Thoracic aorta (tissue), 2 donors: ENCODE measurements around the gene TSPAN5. TPM values are rescaled to one million over a fixed set of nuclear protein-coding genes. Genes with fewer than 3 reads are reported as not detected.

Experiments used
- ATAC-seq: fragments of 150-250 bp; one replicate; pipeline ENCODE4 v1.8.0; 2017; ENCODE audit warnings: low read depth; ENCODE audit not compliant: insufficient number of reproducible peaks, low FRiP score
- DNase-seq: peaks from one replicate; pipeline ENCODE4 v3.0.0-alpha.2; 2020; ENCODE audit warnings: low spot score
- H3K27ac ChIP-seq, 2 donors: fragments of 200-600 bp; sonication (generic); 1 replicate in 1 of 2; 2 replicates in 1 of 2; pipeline ENCODE4 v1.5.1; 2016; ENCODE audit warnings: mild to moderate bottlenecking in 2 of 2, moderate library complexity in 2 of 2
- H3K27me3 ChIP-seq: fragments of 200-600 bp; sonication (generic); replicated peaks from 2 replicates; pipeline ENCODE4 v1.6.0; 2016; ENCODE audit warnings: mild to moderate bottlenecking; ENCODE audit not compliant: insufficient read depth
- H3K36me3 ChIP-seq: fragments of 200-600 bp; sonication (generic); one replicate; pipeline ENCODE4 v1.5.1; 2016
- H3K4me1 ChIP-seq, 2 donors: fragments of 200-600 bp; sonication (generic); 1 replicate in 1 of 2; 2 replicates in 1 of 2; pipeline versions ENCODE4 v1.5.1 to v1.6.0; 2016; ENCODE audit warnings: low read depth in 2 of 2, mild to moderate bottlenecking in 1 of 2; ENCODE audit not compliant: control insufficient read depth in 1 of 2
- H3K4me3 ChIP-seq: fragments of 200-600 bp; sonication (generic); 2 replicates; pipeline ENCODE4 v1.5.1; 2016; ENCODE audit warnings: mild to moderate bottlenecking
- H3K9me3 ChIP-seq: fragments of 200-600 bp; sonication (generic); 2 replicates; pipeline ENCODE4 v1.5.1; 2016
- CTCF ChIP-seq: fragments of 200-600 bp; sonication (generic); IDR thresholded peaks from one replicate; pipeline ENCODE4 v1.5.1; 2019; ENCODE audit warnings: antibody characterized with exemption
- total RNA-seq, 2 donors: library from RNA; depleted of rRNA; stranded (reverse); fragments of >200 nt; gene quantifications; one replicate each; pipeline versions ENCODE4 v1.1.0 to v1.2.3, GENCODE V29; 2016

The TSPAN5 gene
- total RNA-seq, 2 donors from 2014 or later: 7.7 to 11.4 TPM

- Histone ChIP-seq H3K27ac (no peak overlapping the region), H3K27me3 (no peaks in the 10 kb centered on the region), H3K4me1 (peaks cover 14 to 32% of the 10 kb centered on the region in 2 donors), H3K9me3 (no peaks in the 10 kb centered on the region), H3K36me3 (no peaks in the 10 kb centered on the region), H3K4me3 (peak overlapping the region; percentile 37)
- ATAC-seq: no peak
- TF ChIP-seq CTCF: no peak
- DNase-seq: no peak
Observed at GRCh38 chr4:98653890-98654867, 4.2 kb downstream of the TSPAN5 start.

DNA sequence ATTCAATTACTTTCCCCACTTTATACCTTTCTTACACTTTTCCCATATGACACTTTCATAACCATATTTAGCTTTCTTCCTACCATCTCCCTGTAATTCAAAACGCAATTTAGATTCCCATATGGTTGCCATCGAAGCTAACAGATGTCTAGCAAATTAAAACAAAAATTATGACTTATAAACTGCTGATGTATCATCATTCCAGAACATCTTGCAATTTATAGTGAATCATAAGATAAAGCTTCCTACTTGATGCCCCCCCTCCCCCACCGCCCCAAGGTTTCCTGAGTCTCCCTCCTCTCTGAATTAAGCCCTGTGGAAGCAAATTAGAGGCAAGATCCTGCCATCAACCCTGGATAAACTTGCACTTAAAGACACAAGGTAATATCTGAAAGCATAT, 5.4 kb downstream of the TSPAN5 start:
- no peak for DNase-seq
- Histone ChIP-seq H3K27ac (no peak overlapping the region), H3K4me1 (peaks cover 23 to 44% of the 10 kb centered on the region in 2 donors), H3K4me3 (no peak overlapping the region), H3K27me3 (no peaks in the 10 kb centered on the region), H3K36me3 (no peaks in the 10 kb centered on the region), H3K9me3 (no peaks in the 10 kb centered on the region)
- ATAC-seq: no peak
- TF ChIP-seq CTCF: no peak

- ATAC-seq: peak; percentile 76
- TF ChIP-seq CTCF: no peak
- peaks cover 15 to 25% of the 10 kb centered on the region in 2 donors for H3K4me1 ChIP-seq
- no peaks in the 10 kb centered on the region for H3K27me3 ChIP-seq
- no peaks in the 10 kb centered on the region for H3K9me3 ChIP-seq
- no peaks in the 10 kb centered on the region for H3K36me3 ChIP-seq
- peak overlapping the region; percentile 39 for H3K4me3 ChIP-seq
- H3K27ac ChIP-seq: peak overlapping the region; percentile 7 to 38
- DNase-seq: no peak
Observed at GRCh38 chr4:98648602-98649001, 9.8 kb downstream of the TSPAN5 start.

DNA sequence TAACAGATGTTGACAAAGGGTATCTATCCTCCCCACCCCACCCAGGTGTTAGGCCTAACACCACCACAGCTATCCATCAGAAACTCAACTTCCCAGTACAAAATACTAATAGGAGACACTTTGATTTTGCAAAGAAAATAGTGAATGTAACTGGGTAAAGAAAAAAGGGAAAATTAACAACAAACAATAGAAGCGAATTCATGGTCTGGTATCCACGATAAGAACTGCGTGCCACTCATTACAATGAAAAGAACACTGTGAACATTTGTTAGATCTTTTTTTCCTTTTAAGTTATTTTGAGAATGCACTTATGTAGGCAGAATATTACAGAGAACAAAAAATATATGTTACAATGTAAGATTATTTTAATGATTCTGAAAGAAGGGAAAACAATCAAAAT, 12.0 kb downstream of the TSPAN5 start:
- no peak for ATAC-seq
- H3K27ac ChIP-seq: no peak overlapping the region
- TF ChIP-seq CTCF: no peak

GRCh38 chr4:98645527-98645926, 12.9 kb downstream of the TSPAN5 start:
- ATAC-seq (no peak), DNase-seq (no peak)
- Histone ChIP-seq H3K4me3 (no peak overlapping the region), H3K9me3 (no peaks in the 10 kb centered on the region), H3K36me3 (no peaks in the 10 kb centered on the region), H3K27ac (no peak overlapping the region), H3K27me3 (no peaks in the 10 kb centered on the region), H3K4me1 (peaks cover 15 to 28% of the 10 kb centered on the region in 2 donors)
- no peak for TF ChIP-seq CTCF

More for the DNA sequence above, 12.0 kb downstream of the TSPAN5 start:
- H3K4me1 ChIP-seq: peaks cover 15 to 28% of the 10 kb centered on the region in 2 donors
- no peak overlapping the region for H3K4me3 ChIP-seq
- H3K9me3 ChIP-seq: no peaks in the 10 kb centered on the region
- H3K36me3 ChIP-seq: no peaks in the 10 kb centered on the region
- no peaks in the 10 kb centered on the region for H3K27me3 ChIP-seq
- DNase-seq: no peak
